Stimulated activated naive CD8-positive, alpha-beta T cell treated with anti-CD3 and anti-CD28 coated beads, Interleukin-15, Interleukin-2, amounts not matched to agents 100 U/mL and 50 U/mL, for 24 hours (primary cell): Measurements from ENCODE around the gene CPXM1.

Experiments used
- ATAC-seq: fragments of 150-1000 bp; cut with Tn5 transposase; one replicate; pipeline ENCODE4 v1.10.0; 2021
- DNase-seq: peaks from one replicate; pipeline ENCODE4 v3.0.0; 2021

Gene CPXM1

GRCh38 chr20:2763186-2763585 lies 37.2 kb downstream of the CPXM1 start:
- ATAC-seq = no peak
- DNase-seq = no peak

DNA sequence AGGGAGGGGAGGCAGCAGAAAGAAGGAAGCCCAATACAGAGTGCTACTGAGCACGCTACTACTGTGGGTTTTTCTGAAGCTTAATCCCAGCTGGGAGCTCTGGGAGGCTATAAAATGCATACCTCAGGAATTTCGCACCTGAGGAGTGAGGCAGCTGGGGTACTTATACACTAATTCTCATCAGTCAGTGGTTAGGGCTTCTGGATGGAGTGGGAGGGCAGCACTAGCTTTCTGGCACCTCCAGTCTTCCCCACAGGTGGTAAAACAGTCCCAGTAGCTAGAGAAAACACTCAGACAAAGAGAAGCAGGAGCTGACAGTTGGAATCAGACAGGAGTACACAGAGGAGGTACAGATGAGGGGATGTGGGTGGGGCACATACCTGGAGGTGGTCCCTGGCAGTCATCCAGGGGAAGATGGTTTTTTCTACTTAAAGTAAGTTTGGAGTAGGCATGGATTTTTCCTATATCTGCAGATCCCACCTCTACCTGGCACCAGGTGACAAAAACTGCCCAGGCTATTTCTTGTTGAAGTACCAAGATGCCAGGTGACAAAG lies 37.8 kb downstream of the CPXM1 start:
- DNase-seq (no peak), ATAC-seq (no peak)

GRCh38 chr20:2761885-2762284 lies 38.5 kb downstream of the CPXM1 start:
- DNase-seq (no peak), ATAC-seq (no peak)

GRCh38 chr20:2760952-2761305 lies 39.5 kb downstream of the CPXM1 start:
- peak; percentile 11 for ATAC-seq
- no peak for DNase-seq

DNA sequence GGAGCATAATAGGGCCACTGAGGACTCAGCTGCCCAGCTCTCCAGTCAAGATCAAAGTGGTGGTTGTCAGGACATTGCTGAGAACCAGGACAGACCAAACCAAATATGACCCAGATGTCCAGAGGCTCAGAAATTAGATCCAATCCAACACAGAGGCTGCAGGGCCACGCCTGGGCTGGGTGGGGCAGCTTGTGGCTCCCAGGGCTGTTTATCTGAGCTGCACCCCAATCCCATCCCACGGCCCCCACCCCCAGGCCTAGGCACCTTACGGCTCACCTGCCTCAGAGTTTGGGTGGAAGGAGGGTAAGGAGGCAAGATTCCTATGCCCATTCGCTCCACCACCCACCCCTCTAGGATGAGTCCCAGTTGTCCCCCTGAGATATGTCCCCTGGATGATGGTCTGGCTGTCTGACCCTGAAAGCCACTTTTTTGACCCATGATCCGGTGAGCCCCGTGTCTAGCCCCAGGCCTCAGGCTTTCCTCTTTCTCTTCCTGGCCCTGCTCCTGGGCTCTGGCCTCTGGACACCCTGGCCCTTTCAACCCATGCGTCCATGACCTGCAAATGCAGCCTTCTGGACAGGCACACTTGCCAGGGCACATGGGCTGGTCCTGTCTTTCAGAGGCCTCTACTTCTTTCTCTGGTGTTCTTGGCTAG lies 40.0 kb downstream of the CPXM1 start:
- ATAC-seq = no peak
- no peak for DNase-seq

DNA sequence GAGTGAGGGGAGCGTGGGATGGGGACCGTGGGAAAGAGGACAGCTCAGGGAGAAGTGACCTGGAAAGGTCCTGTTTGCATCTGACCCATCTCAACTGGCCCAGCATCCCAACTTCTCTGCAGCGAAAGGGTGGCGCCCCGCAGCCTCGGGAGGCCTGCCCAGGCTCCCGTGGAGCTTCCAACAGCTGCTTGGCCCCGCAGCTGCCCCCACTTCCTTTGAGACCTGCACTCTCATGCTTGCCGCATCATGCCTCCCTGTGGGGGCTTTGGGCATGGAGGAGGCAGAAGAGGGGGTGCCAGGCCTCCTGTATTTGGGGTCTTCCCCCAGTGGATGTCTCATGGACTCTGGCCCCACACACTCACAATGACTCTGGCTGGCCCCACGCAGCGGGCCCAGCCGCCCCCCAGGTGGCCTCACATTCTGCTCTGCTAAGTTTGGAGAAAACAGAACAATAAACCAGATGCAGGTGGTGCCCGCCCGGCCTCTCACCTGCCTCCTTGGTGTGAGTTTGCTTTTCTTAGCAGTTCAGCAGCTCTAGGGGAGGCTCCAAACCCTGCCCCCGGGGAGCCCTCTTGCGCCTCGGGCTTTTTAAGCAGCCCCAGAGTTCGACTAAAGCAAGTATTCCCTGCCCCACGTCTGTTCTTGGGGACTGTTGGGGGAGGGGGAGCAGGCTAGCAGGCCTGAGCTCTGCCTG lies 40.7 kb downstream of the CPXM1 start:
- no peak for DNase-seq
- ATAC-seq = no peak

DNA sequence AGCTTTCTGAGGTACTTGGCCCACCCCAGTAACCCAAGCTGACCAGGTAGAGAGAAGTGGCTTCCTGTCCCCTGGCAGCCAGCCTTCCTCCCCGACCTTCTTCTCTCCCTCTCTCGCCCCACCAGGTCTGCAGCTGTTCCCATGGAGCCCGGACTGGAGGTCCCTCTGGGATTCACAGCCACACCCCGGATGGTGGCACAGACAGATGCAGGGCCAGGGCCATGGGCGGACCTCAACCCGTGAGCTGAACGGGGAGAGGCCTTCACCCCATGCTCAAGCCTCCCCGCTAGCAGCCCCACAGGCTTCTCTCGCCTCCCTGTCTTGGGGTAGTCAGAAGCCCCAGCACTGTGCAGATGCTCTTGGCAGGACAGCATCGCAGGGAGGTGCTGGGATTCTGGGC lies 41.3 kb downstream of the CPXM1 start:
- no peak for ATAC-seq
- DNase-seq = no peak

DNA sequence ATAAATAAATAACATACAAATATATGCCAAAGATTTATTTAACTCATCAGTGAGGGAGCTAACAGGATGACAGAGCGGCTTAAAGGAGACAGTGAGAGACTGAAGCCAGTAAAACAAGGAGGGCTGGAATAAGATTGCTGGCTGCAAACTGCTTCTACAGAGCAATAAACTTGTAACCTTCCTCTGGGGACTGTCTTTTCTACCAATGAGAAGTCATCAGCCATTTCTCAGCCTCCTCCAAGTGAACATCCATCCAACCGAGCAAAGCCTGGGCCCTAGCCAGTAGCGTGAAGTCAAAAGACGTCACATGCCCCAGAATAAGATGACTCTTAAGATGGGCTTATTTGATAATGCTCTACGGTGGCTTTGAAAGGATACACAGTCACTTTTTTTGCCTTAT lies 42.5 kb downstream of the CPXM1 start:
- DNase-seq (no peak), ATAC-seq (no peak)

- no peak for DNase-seq
- ATAC-seq = no peak
These were observed 43.4 kb downstream of the CPXM1 start for GRCh38 chr20:2757001-2757400.

- no peak for ATAC-seq
- peak; percentile 21 for DNase-seq
These were observed 44.3 kb downstream of the CPXM1 start for GRCh38 chr20:2756056-2756611.

DNA sequence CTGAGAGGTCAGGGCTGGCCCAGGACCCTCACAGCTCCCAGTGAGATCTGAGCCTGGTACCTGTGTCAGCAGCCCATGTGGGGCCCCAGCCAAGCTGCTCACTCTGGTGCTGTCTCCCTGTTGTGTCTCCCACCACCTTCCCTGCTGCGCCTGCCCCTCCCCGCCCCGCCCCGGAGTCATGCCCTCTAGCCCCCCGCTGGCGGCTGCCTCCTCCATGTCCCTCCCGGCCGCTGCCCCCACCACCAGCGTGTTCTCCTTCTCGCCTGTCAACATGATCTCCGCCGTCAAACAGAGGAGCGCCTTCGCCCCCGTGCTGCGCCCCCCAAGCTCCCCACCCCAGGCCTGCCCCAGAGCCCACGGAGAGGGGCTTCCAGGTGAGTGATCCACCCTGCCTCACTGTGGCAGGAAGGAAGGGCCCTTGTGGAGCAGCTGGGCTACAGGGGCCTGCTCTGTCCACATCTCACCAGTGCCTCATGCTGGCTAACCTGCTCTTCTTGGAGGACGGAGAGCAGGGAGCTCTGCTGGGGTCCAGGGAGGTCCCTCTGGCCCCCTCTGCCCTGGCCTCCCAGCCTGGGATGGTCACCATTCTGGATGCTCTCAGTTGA lies 44.9 kb downstream of the CPXM1 start:
- no peak for DNase-seq
- no peak for ATAC-seq

DNA sequence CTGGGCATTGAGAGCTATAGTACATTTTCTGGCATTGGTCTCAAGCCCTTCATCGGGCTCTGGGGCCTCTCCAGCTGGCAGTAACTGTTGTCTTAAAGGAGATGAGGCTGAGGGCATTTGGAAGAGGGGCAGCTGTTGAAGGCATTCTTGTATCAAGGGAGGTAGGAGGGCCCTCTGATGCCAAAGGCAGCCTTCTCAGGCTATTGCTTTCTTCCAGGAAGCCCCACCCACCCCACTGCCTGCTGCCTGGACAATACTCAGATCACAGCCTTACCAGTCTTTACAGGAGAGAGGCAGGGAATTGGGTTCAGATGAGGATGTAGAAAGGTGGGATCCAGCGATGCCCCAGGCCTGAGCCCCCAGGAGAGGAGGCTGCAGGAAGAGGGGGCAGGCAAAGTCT lies 46.0 kb downstream of the CPXM1 start:
- DNase-seq (no peak), ATAC-seq (no peak)

GRCh38 chr20:2753461-2754040 lies 46.9 kb downstream of the CPXM1 start:
- DNase-seq (peak; percentile 17), ATAC-seq (no peak)

DNA sequence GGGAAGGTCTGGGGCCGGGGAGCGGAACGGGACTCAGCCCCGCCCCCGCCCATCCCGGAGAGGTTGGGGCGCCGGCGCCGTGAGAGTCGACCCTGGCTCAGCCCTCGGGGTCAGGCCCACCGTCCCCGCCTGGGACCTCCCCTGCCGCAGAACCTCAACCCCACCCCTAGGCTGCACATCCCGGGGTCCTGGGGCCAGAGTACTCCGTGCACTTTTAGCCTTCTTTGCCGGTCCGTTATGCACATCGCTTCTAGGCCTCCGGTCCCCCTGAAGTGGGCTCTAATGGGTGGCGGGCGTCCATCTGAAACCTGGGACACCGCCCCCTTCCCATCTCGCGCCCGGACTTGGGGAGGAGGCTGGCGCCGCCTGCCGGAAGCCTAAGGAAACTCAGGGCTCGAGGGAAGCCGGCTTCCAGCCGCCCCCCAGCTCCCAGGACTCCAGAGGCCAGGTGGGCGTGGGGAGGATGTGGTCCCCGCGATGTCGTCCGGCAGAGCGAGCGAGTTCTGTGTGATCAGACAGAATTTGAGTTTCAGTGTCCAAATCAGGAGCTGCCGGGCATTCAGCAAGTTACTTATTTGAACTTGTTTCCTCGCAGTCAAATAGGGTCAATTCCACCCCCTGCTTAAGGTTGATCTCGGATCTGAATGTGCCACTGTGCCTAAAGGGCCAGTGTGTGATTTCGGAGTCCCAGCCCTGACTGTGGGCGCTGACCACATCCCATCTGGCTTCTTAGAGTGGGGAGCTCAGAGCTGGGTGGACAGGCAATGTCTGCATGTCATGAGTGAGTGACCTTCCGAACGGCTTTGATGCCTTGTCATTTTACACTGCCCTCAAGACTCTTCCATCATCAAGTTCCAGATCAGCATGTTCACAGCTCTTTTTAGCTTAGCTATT lies 47.6 kb downstream of the CPXM1 start:
- ATAC-seq (peak; percentile 8), DNase-seq (peak; percentile 62)

DNA sequence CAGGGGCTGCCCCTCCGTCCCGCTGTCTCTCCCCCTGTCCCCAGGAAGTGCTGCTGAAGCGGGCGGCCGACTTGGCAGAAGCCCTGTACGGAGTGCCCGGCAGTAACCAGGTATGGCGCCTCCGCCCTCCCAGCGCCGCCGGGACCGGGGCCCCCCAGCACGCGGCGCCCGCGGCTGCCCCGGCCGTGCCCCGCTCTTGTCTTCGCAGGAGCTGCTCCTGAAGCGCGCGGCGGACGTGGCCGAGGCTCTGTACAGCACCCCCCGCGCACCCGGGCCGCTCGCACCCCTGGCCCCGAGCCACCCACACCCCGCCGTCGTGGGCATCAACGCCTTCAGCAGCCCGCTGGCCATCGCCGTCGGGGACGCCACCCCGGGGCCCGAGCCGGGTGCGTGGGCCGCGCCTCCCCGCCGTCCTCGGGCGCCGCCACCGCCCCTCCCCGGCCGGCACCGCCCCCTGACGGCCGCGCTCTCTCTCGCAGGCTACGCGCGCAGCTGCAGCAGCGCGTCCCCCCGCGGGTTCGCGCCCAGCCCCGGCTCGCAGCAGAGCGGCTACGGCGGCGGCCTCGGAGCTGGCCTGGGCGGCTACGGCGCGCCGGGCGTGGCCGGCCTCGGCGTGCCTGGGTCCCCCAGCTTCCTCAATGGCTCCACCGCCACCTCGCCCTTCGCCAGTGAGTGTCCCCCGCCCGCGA lies 48.4 kb downstream of the CPXM1 start:
- peak; percentile 65 for DNase-seq

DNA sequence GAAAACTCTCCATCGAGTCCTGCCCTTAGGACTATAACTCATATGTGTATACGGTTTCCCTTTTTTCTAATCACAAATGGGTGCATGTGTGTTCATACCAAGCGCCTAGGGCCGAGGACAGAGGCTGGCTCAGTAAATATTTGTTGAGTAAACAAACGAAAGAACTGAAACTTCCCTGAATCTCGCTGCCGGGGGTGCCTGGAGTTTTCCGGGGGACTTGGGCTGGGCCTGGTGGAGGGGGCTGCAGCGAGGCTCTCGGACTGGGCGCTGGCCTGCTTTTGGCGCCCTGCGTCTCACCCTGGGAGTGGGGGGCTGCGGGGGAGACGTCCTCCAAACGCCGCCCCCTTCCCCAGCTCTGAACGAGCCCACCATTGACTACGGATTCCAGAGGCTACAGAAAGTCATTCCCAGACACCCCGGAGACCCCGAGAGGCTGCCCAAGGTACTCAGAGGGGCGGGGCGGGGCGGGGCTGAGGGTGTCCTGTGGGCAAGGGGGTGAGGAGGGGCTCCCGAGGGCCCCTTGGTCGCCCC lies 49.0 kb downstream of the CPXM1 start:
- DNase-seq = no peak
- ATAC-seq = no peak

More for the DNA sequence above, 48.4 kb downstream of the CPXM1 start:
- ATAC-seq = peak; percentile 28

DNA sequence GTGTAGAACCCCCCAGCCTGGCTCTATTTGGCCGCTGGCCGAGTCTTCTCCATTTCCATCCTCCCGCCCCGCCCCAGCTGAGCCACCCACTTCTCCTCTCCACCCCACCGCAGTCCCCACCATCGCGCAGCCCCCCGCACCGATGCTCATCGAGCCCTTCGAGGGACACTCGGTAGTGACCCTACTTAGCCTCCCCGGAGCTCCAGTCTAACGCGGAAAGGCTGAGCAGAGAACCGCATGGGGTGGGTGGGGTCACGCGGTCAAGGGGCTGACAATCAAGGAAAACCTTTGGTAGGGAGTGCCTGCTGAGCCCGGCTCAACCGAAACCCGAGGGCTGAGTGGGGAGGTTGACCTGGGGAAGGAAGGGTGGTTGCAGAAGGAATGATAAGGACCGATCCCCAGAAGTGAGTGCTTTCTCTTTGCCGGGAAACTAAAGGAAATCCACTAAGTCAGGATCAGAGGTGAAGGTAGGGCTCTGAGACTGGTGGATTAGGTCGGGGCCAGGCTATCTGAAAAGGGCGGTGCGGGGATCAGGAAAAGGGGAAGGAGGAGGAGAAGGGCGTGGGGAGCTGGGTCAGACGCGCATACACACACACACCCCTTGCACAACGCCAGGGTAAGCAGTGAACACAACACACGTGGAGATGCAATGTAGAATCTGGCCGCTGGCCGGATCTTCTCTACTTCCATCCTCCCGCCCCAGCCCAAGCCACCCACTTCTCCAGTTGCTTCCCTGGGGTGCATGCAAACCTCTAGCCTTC lies 49.8 kb downstream of the CPXM1 start:
- DNase-seq (no peak), ATAC-seq (no peak)

- DNase-seq (no peak), ATAC-seq (no peak)
These were observed 50.4 kb downstream of the CPXM1 start for GRCh38 chr20:2749951-2750490.

GRCh38 chr20:2749343-2749950 lies 51.0 kb downstream of the CPXM1 start:
- no peak for ATAC-seq
- DNase-seq = no peak
